UCSD-AML1 (cell line): ENCODE results near the gene FAM78B.

ENCODE experiments used
- DNase-seq: peaks from one replicate; lab custom pipeline; 2025; ENCODE audit not compliant: unreplicated experiment; lab: John Stamatoyannopoulos, UW

FAM78B gene

GRCh38 chr1:166166698-166167571 lies at the start of gene FAM78B:
Gene FAM78B (minus strand): TSS chr1:166167001. CDS start chr1:166166248, 753 bp downstream.
- DNase-seq: peak; percentile 67

DNA sequence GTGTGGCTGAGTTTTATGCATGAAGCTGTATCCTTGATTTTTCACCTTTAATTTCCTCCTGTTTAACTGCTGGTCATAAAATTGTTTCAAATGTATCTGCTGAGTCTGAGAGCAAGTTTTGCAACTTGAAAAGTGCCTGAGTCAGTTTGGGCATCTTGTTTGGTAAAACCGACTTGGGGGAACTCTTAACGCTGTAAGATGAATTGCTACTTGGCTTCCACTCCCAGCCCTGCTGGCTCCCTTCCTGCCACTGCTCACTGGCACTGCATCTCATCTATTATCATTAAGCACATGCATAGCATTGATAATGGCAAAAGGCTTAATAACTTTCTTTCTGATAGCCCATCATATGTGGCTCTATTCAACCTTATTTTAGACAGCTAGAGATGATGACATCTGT lies 35.7 kb upstream of the FAM78B start:
- no peak for DNase-seq

DNA sequence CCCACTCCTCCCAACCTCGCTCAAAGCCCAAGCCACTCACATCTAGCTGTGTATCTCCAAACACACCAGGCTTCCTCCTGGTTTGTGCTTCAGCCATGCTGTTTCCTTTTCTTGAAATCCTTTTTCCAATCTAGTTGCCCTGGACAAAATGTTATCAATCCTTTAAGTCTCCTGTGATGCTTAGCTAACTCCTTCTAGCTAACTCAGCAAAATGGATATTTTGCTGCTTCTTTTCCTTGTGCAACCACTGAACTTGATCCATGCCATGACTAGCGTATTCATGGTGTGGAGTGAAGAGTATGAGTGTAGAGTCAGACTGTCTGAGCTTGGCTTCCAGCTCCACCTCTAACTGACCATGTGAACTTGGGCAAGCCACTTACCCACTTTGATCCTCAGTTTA lies 33.9 kb upstream of the FAM78B start:
- DNase-seq: no peak

GRCh38 chr1:166197597-166197996 lies 30.8 kb upstream of the FAM78B start:
- no peak for DNase-seq

DNA sequence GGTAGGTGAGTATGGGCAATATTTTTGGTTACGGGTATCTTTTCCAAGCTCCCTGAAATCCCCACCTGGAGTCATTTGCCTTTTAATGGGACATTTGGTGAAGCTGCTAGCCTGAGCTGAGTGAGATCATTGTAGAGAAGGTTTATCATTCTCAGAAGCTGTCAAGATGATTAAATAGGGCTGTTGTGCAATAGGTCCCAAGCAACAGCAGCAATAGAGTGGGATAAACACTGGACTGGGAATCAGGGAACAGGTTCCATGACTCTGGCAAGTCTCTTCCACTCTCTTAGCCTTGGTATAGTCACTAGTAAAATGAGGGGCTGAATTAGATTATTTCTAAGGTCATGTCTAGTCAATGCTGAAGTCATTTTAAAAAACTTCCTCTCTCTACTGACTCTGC lies 30.3 kb upstream of the FAM78B start:
- DNase-seq: no peak

- DNase-seq: no peak
These were observed 26.4 kb upstream of the FAM78B start for GRCh38 chr1:166193057-166193698.

DNA sequence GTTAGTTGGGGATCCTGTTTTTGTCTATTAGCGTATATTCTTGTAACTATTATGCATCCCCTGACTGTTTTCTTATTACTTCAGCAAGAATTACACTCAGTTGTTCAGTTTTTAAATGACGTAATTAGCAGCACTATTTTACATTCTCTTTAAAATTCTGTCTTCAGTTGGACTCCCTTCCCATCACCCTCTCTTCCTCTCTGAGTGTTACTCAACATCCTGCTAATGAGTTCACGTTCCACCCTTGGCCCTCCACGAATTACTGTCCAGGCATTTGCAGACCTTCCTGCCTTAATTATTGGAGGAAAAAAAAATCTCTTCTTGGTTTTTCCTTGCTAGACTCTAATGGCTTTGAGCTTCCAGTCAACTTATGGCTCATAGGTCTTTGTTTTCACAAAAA lies 23.6 kb upstream of the FAM78B start:
- DNase-seq: no peak

DNA sequence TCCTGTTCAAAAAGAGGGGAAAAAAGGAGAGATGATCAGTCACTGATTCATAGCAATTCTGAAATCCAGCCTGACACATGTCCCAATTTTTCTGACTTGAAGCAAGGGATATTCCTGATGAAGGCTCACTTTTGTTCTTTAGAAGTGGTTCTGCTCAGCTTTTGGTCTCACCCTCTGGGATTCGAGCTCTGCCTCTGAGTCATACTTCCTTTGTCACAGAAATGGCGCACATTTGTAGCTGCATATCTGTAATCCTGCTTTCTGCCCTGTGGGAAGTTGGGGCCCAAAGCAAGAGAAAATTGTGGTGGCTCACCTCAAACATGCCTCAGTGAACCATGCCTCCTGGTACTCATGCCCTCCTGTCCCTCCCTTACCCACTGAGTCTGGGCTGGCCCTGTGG lies 22.3 kb upstream of the FAM78B start:
- no peak for DNase-seq

- DNase-seq: no peak
These were observed 18.7 kb upstream of the FAM78B start for GRCh38 chr1:166185526-166185925.

DNA sequence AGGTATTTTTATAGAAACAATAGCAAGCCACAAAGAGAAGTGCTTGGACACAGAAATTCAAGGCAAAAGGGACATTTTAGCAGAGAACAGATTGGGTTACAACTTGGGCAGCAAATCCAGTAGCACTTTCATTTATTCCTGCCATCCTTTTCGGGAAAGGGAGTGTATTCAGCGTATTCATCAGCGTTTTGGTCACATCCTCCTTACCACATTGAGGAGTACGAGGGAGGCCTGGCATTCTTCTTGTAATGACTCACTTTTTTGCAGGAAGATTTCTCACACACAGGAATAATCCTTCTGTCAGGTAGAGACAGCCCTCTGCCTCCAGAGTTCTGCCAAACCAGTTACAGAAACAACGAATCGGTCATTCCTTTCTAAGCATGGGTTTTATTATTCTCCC lies 18.1 kb upstream of the FAM78B start:
- no peak for DNase-seq

GRCh38 chr1:166184012-166184411 lies 17.2 kb upstream of the FAM78B start:
- no peak for DNase-seq

DNA sequence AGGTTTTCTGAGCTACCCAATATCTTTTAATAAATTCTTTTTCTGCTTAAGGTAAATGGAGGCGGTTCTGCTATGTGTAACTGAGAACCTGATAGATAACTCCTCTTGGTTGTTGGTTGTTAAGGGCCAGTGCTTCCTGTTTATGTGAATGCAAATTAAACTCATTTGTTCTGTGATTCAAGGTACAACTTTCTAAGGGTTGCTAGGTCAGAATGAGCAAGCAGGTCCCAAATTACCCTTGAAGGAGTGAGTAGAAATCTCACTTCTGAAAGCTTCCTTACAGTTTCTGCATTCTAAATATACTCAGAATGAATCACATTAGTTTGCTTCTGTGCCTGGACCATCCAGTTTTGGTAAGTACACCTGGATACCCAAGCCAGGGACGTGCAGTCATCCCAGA lies 15.5 kb upstream of the FAM78B start:
- no peak for DNase-seq

GRCh38 chr1:166176416-166176815 lies 9.6 kb upstream of the FAM78B start:
- no peak for DNase-seq

DNA sequence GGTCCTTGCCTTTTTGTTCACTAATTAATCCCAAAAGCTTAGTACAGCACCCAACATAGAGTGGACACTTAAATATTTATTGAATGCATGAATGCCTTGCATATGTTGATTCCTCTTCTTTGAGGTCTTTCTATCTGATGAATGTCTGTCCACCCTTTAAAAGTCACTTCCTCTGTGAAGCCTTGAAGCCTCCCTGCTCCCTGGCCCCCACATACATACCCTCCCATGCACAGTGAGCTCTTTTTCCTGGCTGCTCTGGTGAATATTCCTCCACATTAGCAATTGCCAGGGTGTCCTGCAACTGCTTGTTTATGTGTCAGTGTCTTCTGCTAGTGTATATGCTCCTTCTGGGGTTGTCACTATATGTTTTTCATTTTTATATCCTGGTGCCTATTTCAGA lies 8.2 kb upstream of the FAM78B start:
- no peak for DNase-seq

DNA sequence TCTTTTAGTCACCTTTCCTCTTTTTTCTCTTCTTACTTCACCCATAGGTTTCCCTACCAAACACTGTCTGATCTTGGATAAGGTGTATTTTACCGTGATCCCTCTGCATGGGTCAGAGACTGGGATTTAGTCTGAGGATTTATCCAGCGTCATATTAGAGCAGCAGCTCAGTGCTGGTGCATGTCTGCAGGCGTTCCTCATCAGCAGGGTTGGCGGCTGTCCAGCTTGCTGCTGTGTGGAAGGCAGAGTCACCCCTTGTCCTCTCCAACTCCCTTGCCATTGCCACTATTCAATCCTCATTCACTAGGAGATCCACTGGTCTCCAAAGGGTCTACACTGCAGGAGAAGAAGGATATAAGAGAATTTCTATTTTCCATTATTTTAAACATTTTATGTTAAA lies 7.3 kb upstream of the FAM78B start:
- DNase-seq: no peak

GRCh38 chr1:166172106-166172505 lies 5.3 kb upstream of the FAM78B start:
- no peak for DNase-seq

GRCh38 chr1:166170726-166171125 lies 3.9 kb upstream of the FAM78B start:
- DNase-seq: no peak

GRCh38 chr1:166170075-166170474 lies 3.3 kb upstream of the FAM78B start:
- no peak for DNase-seq

GRCh38 chr1:166169182-166169581 lies 2.4 kb upstream of the FAM78B start:
- DNase-seq: no peak

GRCh38 chr1:166167572-166167925 lies 748 bp upstream of the FAM78B start:
- no peak for DNase-seq

GRCh38 chr1:166166329-166166697 lies 488 bp downstream of the FAM78B start:
- no peak for DNase-seq

- DNase-seq: no peak
These were observed 1.0 kb downstream of the FAM78B start for GRCh38 chr1:166165661-166166328.
